ENCODE measurements around the gene CHST14.
A peak's percentile ranks its signal among the peaks of the same experiment; 100 is the strongest.

Gene CHST14

GRCh38 chr15:40511472-40512133 lies 40.8 kb downstream of the CHST14 start:
- no peak for TF ChIP-seq CTCF (IDR thresholded peaks at IDR 0.05; ENCODE audit: low read depth, low read length, missing control alignments)
- no peak for DNase-seq (ENCODE audit: low read depth)
- H3K4me3 ChIP-seq (ENCODE audit: low read depth, low read length) = peak overlapping the region; percentile 65

DNA sequence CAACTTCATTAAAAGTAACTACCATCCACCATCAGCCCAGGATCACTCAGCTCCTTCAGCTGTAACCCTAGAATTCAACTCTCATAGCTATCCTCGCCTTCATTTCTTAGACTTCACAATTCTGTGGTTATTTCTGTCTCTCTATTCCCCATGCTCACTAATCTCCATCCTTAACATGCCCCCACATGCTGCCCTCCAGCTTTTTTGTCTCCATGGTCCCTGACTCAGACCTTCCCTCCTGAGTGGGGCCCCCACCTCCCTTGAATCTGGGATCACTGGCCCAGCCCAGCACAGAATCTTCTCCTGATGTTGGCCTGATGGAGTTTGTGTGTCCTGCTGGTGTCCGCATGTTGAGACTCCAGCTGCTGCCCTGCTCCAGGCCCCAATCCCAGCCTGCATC lies 41.7 kb downstream of the CHST14 start:
- DNase-seq (ENCODE audit: low read depth) = no peak
- no peak overlapping the region for H3K4me3 ChIP-seq (ENCODE audit: low read depth, low read length)
- TF ChIP-seq CTCF (IDR thresholded peaks at IDR 0.05; ENCODE audit: low read depth, low read length, missing control alignments) = no peak

GRCh38 chr15:40513609-40514008 lies 42.8 kb downstream of the CHST14 start:
- no peak for TF ChIP-seq CTCF (IDR thresholded peaks at IDR 0.05; ENCODE audit: low read depth, low read length, missing control alignments)
- H3K4me3 ChIP-seq (ENCODE audit: low read depth, low read length) = no peak overlapping the region

GRCh38 chr15:40516322-40516721 lies 45.5 kb downstream of the CHST14 start:
- no peak for TF ChIP-seq CTCF (IDR thresholded peaks at IDR 0.05; ENCODE audit: low read depth, low read length, missing control alignments)
- no peak for DNase-seq (ENCODE audit: low read depth)
- H3K4me3 ChIP-seq (ENCODE audit: low read depth, low read length) = no peak overlapping the region

More at GRCh38 chr15:40513609-40514008, 42.8 kb downstream of the CHST14 start:
- DNase-seq (ENCODE audit: low read depth) = no peak
